ENCODE measurements around the gene CIB4.

The CIB4 gene

DNA sequence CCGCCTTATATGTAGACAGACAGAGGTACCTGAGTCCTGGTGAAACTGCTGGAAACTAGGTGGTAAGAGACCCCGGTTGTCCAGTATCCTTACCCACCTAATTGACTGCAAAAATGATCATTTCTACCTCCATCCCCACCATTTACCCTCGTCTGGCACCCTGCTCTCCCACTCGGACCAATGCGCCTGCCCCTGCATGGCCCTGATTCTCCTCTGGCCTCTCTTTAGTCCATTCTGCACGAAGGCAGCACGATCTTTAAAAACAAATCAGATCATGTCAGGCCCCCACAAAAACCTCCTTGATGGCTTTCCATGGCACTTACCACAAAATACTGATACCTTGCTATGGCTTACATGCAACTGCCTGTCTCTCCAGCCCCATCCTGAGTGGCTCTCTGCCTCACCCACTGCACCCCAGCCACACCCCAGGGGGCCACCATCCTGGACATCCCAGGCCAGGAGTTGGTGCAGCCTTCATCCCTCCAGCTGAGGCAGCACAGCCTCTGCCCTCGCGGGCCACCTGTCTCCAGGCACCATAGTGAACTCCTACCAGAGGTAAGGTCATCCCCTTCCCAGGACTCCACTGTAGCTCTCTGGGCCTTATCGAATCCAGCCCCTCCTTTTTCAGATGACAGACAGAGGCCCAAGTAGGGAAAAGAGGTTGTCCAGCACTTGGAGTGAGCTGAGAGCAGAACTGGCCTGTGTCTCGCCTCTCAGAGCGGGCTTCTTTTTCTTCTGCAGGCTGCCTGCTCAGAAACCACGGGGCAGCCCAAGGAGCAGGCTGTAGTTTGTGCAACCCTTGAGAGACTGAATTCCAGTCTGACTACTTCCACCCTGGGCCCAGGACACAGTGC is 12.3 kb upstream of the CIB4 start:
- ATAC-seq, result no peak
- no peak overlapping the region for H3K27ac Mint-ChIP-seq
- H3K4me1 Mint-ChIP-seq, result no peaks in the 10 kb centered on the region
- H3K36me3 Mint-ChIP-seq (ENCODE audit: low read depth), result no peaks in the 10 kb centered on the region
- H3K9me3 Mint-ChIP-seq, result no peaks in the 10 kb centered on the region
- H3K4me3 Mint-ChIP-seq, result no peak overlapping the region
- no peak for DNase-seq
- peaks cover 15% of the 10 kb centered on the region for H3K27me3 Mint-ChIP-seq

DNA sequence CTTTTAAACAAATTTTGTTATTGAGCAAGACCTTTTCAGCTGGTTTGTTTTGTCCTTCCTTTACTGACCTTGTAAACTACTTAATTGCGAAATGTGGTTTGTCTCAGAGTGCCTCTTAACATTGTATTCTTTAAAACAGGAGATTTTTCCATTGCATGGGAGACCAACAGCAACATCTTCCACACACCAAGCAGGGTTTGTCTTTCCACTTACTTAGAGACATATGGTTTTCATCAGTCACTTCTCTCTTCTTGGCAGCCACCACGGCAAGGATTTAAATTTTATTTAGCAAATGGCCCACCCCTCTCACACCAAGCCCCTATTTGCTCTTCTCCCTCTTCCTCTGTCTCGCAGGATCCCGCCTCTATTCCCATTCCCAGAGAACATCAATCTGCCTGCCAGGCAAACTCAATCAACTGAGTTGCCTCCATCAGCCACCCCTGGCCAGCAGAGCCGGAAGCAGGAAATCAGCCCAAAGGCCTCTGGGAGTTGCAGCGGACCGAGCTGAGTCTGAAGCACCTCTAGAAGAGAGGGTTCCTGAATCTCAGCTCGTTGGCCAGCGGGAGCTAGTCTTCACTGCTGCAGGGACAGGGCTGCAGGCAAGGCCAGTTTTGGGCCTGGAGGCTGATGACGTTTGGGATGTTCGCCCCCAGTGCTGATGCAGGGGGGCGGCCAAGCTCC is 11.3 kb upstream of the CIB4 start:
- Mint-ChIP-seq H3K36me3 (ENCODE audit: low read depth) (no peaks in the 10 kb centered on the region), H3K27me3 (peaks cover 12% of the 10 kb centered on the region), H3K4me3 (no peak overlapping the region), H3K4me1 (no peaks in the 10 kb centered on the region), H3K9me3 (no peaks in the 10 kb centered on the region), H3K27ac (no peak overlapping the region)
- no peak for ATAC-seq
- DNase-seq, result no peak

GRCh38 chr2:26651799-26652198 is 10.6 kb upstream of the CIB4 start:
- ATAC-seq (no peak), DNase-seq (no peak)
- Mint-ChIP-seq H3K4me1 (no peaks in the 10 kb centered on the region), H3K27ac (no peak overlapping the region), H3K9me3 (no peaks in the 10 kb centered on the region), H3K36me3 (ENCODE audit: low read depth) (no peaks in the 10 kb centered on the region), H3K27me3 (peaks cover 14% of the 10 kb centered on the region), H3K4me3 (no peak overlapping the region)

DNA sequence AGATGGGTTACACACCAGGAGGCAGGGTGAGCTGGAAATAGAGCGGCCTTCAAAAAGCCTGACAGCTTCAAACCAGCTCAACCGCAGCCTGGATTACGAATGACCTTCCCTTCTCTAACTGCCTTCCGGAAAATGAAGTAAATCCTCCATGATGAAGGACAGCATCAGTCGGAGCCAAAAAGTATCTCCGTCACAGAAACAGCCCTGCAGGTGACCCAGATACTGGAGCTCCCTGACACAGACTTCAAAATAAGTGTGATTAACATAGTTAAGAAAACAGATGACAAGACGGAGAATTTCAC is 10.3 kb upstream of the CIB4 start:
- H3K4me1 Mint-ChIP-seq, result no peaks in the 10 kb centered on the region
- ATAC-seq, result no peak
- DNase-seq, result no peak
- H3K27ac Mint-ChIP-seq, result no peak overlapping the region
- no peaks in the 10 kb centered on the region for H3K9me3 Mint-ChIP-seq
- peaks cover 14% of the 10 kb centered on the region for H3K27me3 Mint-ChIP-seq
- no peaks in the 10 kb centered on the region for H3K36me3 Mint-ChIP-seq (ENCODE audit: low read depth)
- no peak overlapping the region for H3K4me3 Mint-ChIP-seq

DNA sequence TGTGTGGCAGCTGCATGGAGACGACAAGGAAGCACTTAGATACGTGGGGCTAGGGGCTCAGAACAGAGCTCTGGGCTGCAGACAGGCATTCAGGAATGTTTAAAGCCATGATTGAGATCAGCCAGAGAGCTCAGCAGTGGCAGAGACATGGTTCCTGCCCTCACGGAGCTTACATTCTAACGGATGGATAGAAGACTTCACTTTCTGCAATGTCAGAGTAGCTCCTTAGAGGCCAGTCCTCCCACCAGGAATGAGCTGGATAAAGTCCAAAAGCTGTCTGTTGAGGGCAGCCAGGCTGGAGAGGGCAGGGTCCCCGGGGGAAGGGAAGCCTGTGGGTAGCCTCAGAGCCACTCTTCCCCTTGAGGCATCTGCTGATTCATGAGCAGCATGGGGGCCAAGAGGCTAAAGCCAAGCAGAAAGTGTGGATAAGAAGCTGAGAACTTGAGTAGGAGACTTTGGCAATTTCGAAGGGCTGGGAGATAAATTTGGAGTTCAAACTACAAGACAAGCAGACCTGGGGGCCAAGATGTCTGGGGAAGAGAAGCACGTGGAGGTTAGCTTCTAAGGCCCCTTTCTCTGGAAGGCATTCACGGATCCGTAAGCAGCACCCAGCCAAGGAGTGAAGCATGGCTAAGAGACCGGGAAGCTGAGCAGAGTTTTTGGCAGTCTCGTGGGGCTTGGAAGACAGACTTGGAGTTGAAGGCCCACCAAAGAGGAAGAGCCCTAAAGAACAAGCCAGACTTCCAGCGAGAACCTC is 9.7 kb upstream of the CIB4 start:
- no peaks in the 10 kb centered on the region for H3K36me3 Mint-ChIP-seq (ENCODE audit: low read depth)
- ATAC-seq, result no peak
- H3K4me3 Mint-ChIP-seq, result no peak overlapping the region
- H3K27ac Mint-ChIP-seq, result no peak overlapping the region
- H3K9me3 Mint-ChIP-seq, result no peaks in the 10 kb centered on the region
- H3K4me1 Mint-ChIP-seq, result no peaks in the 10 kb centered on the region
- DNase-seq, result no peak
- peaks cover 14% of the 10 kb centered on the region for H3K27me3 Mint-ChIP-seq

DNA sequence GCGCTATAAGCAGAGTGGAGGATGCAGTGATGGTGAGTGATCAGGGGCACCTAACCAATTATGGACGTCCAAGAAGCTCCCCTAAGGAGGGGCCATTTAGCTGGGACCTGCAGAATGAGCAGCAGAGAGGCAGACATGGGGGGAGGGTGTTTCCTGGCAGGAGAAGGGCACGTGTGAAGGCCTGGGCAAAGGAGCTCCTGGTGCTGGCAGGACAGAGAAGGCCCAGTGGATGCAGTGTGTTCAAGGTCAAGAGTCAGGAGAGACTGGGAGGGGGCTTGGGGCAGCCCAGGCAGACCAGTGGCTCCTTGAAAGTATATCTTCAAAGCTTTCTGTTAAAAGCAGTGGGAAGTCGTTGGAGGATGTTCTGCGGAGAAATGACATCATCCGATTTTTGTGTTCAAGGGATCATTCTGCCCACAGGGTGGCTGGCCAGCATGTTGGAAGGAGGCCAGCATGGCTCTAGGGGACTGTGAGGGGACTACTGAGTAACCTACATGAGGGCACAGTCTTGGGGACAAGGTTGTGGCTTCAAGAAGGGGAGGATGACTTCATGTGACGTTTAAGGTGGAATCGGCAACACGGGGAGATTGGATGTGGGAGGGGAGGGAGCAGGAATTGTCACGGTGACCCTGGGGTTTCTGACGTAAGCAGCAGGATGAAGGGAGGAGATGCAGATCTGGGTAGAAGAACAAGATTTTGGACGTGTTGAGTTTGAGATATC is 9.0 kb upstream of the CIB4 start:
- H3K9me3 Mint-ChIP-seq, result no peaks in the 10 kb centered on the region
- no peaks in the 10 kb centered on the region for H3K36me3 Mint-ChIP-seq (ENCODE audit: low read depth)
- H3K4me3 Mint-ChIP-seq, result no peak overlapping the region
- no peaks in the 10 kb centered on the region for H3K4me1 Mint-ChIP-seq
- H3K27ac Mint-ChIP-seq, result no peak overlapping the region
- ATAC-seq (no peak), DNase-seq (no peak)
- peaks cover 16% of the 10 kb centered on the region for H3K27me3 Mint-ChIP-seq

- Mint-ChIP-seq H3K4me3 (no peak overlapping the region), H3K27me3 (peaks cover 22% of the 10 kb centered on the region), H3K9me3 (no peaks in the 10 kb centered on the region), H3K36me3 (ENCODE audit: low read depth) (no peaks in the 10 kb centered on the region), H3K27ac (no peak overlapping the region), H3K4me1 (no peaks in the 10 kb centered on the region)
- ATAC-seq (no peak), DNase-seq (no peak)
Measured at GRCh38 chr2:26649322-26649721, 8.2 kb upstream of the CIB4 start.

GRCh38 chr2:26648516-26648915 is 7.3 kb upstream of the CIB4 start:
- no peak for ATAC-seq

GRCh38 chr2:26647981-26648380 is 6.8 kb upstream of the CIB4 start:
- DNase-seq (no peak), ATAC-seq (no peak)
- H3K9me3 Mint-ChIP-seq, result no peaks in the 10 kb centered on the region
- H3K27me3 Mint-ChIP-seq, result peaks cover 25% of the 10 kb centered on the region
- H3K36me3 Mint-ChIP-seq (ENCODE audit: low read depth), result no peaks in the 10 kb centered on the region
- no peaks in the 10 kb centered on the region for H3K4me1 Mint-ChIP-seq
- H3K4me3 Mint-ChIP-seq, result no peak overlapping the region
- no peak overlapping the region for H3K27ac Mint-ChIP-seq

More at GRCh38 chr2:26648516-26648915, 7.3 kb upstream of the CIB4 start:
- no peak overlapping the region for H3K27ac Mint-ChIP-seq
- no peaks in the 10 kb centered on the region for H3K9me3 Mint-ChIP-seq
- no peaks in the 10 kb centered on the region for H3K36me3 Mint-ChIP-seq (ENCODE audit: low read depth)
- no peaks in the 10 kb centered on the region for H3K4me1 Mint-ChIP-seq
- H3K4me3 Mint-ChIP-seq, result no peak overlapping the region
- DNase-seq, result no peak
- peaks cover 25% of the 10 kb centered on the region for H3K27me3 Mint-ChIP-seq

- Mint-ChIP-seq H3K36me3 (ENCODE audit: low read depth) (no peaks in the 10 kb centered on the region), H3K4me1 (no peaks in the 10 kb centered on the region), H3K27me3 (peaks cover 25% of the 10 kb centered on the region), H3K27ac (no peak overlapping the region), H3K4me3 (no peak overlapping the region), H3K9me3 (no peaks in the 10 kb centered on the region)
- ATAC-seq (no peak), DNase-seq (no peak)
Measured at GRCh38 chr2:26646986-26647672, 6.0 kb upstream of the CIB4 start.

GRCh38 chr2:26645762-26646161 is 4.6 kb upstream of the CIB4 start:
- ATAC-seq, result no peak
- no peaks in the 10 kb centered on the region for H3K36me3 Mint-ChIP-seq (ENCODE audit: low read depth)
- no peak overlapping the region for H3K27ac Mint-ChIP-seq
- no peaks in the 10 kb centered on the region for H3K4me1 Mint-ChIP-seq
- DNase-seq, result no peak
- peaks cover 27% of the 10 kb centered on the region for H3K27me3 Mint-ChIP-seq
- H3K9me3 Mint-ChIP-seq, result no peaks in the 10 kb centered on the region
- no peak overlapping the region for H3K4me3 Mint-ChIP-seq

DNA sequence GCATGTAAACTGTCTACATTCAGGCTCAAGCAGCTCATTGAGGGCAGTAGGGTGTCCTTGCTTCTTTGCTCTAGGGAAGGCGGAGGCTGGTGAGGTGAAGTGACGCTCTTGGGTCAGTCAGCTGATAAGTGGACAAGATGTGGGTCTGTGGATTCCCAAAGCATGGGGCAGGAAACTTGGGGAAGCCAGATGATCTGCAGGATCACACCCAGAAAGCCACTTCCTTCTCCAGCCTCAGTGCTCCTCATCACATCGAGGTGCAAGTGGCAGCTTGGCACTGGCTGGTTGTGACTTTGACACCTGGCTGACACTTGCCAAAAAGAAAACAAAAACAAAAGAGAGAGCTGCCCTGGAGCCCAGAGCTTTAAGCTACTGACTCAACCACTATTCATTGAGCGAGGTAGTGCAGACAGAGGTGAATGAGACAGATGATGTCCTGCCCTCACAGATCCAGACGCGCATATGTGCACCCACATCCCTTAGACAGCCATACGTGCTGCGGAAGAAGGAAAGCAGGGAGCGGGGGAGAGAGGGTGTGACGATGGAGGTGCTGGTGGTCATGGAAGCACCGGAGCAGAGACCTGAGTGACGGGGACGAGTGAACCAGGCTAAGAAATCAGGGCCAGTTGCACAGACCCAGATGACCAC is 3.1 kb upstream of the CIB4 start:
- DNase-seq, result no peak
- H3K4me1 Mint-ChIP-seq, result no peaks in the 10 kb centered on the region
- no peaks in the 10 kb centered on the region for H3K36me3 Mint-ChIP-seq (ENCODE audit: low read depth)
- no peak overlapping the region for H3K27ac Mint-ChIP-seq
- ATAC-seq, result no peak
- H3K4me3 Mint-ChIP-seq, result no peak overlapping the region
- H3K27me3 Mint-ChIP-seq, result peaks cover 29% of the 10 kb centered on the region
- no peaks in the 10 kb centered on the region for H3K9me3 Mint-ChIP-seq

DNA sequence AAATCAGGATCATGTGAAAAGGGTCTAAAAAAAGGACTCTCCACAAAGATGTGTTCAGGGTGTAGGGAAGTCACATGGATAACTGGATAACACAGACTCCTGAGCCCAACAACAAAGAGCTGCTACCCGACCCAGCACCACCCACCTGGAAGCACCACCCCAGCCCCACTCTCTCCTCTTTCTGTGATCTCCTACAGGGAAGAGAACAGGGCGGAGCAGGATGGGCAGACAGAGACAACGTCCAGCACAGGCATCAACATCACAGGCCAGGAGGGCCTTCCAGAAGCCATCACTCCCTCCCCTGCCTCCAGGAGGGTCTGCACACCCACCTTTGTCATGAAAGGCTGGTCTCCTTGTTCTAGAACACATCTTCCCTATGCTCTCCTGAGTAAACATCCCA is 1.3 kb upstream of the CIB4 start:
- DNase-seq (no peak), ATAC-seq (no peak)
- no peak overlapping the region for H3K27ac Mint-ChIP-seq
- H3K4me1 Mint-ChIP-seq, result no peaks in the 10 kb centered on the region
- H3K27me3 Mint-ChIP-seq, result peaks cover 33% of the 10 kb centered on the region
- no peaks in the 10 kb centered on the region for H3K36me3 Mint-ChIP-seq (ENCODE audit: low read depth)
- H3K4me3 Mint-ChIP-seq, result no peak overlapping the region
- no peaks in the 10 kb centered on the region for H3K9me3 Mint-ChIP-seq

DNA sequence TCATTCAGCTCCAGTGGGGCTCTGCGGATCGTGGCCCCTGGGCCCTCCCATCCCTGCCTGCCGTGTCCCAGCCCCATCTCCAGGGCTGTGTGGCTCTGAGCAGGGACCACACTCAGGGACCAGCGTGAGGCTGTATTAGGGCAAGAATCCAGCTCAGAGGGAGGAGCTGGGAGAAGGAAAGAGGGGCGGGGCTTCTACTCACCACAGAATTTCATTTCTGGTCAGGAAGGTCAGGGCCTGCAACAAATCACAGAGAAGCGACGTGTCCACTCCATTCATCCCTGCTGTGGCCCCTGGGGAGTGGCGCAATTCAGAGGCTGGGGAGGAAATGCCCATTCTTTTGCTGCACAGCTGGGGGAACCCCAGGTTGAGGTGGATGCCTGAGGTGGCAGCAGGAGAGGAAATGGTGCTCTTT is 828 bp downstream of the CIB4 start:
- DNase-seq (no peak), ATAC-seq (no peak)
- no peaks in the 10 kb centered on the region for H3K9me3 Mint-ChIP-seq
- no peak overlapping the region for H3K27ac Mint-ChIP-seq
- H3K36me3 Mint-ChIP-seq (ENCODE audit: low read depth), result no peaks in the 10 kb centered on the region
- H3K4me1 Mint-ChIP-seq, result no peaks in the 10 kb centered on the region
- H3K27me3 Mint-ChIP-seq, result peaks cover 30% of the 10 kb centered on the region
- no peak overlapping the region for H3K4me3 Mint-ChIP-seq

All from activated naive CD8-positive, alpha-beta T cell treated with anti-CD3 and anti-CD28 coated beads, Interleukin-2, amount 50 U/mL, for 24 hours (primary cell).